PC-9 (cell line): Measurements from ENCODE around the gene AP4S1. TPM values are rescaled to one million over a fixed set of nuclear protein-coding genes. Genes with fewer than 3 reads are reported as not detected.

Experiments used
- BruUV-seq: library from RNA; stranded (reverse); fragments of 400-500 nt; replicated peaks from 2 replicates; lab custom pipeline; 2021; lab: Mats Ljungman, UMichigan
- CTCF ChIA-PET: fragments of 300-600 bp; sonication (Branson Sonifier 250); formaldehyde crosslinking; loops from one replicate; lab custom pipeline; 2022; ENCODE audit warnings: antibody characterized with exemption; lab: Charles Lee
- POLR2A ChIA-PET: fragments of 300-600 bp; sonication (Branson Sonifier 250); formaldehyde crosslinking; loops from one replicate; lab custom pipeline; 2022; ENCODE audit warnings: antibody characterized with exemption; ENCODE audit not compliant: unreplicated experiment; lab: Charles Lee
- DNase-seq, 2 experiments: peaks; one replicate each; pipeline versions ENCODE4 v3.0.0 to v3.0.0-alpha.2; 2015 to 2022; ENCODE audit warnings: mixed read lengths in 1 of 2
- H2AFZ ChIP-seq: fragments of 200-600 bp; sonication (generic); 2 replicates; pipeline ENCODE4 v1.8.1; 2017; ENCODE audit warnings: antibody characterized with exemption
- H3F3A ChIP-seq: fragments of 200-600 bp; sonication (generic); 2 replicates; pipeline ENCODE4 v1.8.1; 2017; ENCODE audit warnings: antibody characterized with exemption, mild to moderate bottlenecking, low read depth; ENCODE audit not compliant: insufficient read depth
- H3K27ac ChIP-seq: fragments of 200-600 bp; sonication (generic); 2 replicates; pipeline ENCODE4 v1.6.1; 2016; ENCODE audit warnings: mixed run types
- H3K27me3 ChIP-seq: fragments of 200-600 bp; sonication (generic); 2 replicates; pipeline ENCODE4 v1.6.1; 2016; ENCODE audit warnings: low read depth, mixed run types; ENCODE audit not compliant: insufficient read depth
- H3K36me3 ChIP-seq: fragments of 200-600 bp; sonication (generic); 2 replicates; pipeline ENCODE4 v1.6.1; 2016; ENCODE audit warnings: low read depth, mixed run types
- H3K4me1 ChIP-seq: fragments of 200-600 bp; sonication (generic); replicated peaks from 2 replicates; pipeline ENCODE4 v1.6.1; 2016; ENCODE audit warnings: mixed run types; ENCODE audit not compliant: insufficient read depth
- H3K4me2 ChIP-seq: fragments of 200-600 bp; sonication (generic); 2 replicates; pipeline ENCODE4 v1.6.1; 2017; ENCODE audit warnings: mixed run types
- H3K4me3 ChIP-seq: fragments of 200-600 bp; sonication (generic); 2 replicates; pipeline ENCODE4 v1.6.1; 2016; ENCODE audit warnings: mixed run types
- H3K79me2 ChIP-seq: fragments of 200-600 bp; sonication (generic); 2 replicates; pipeline ENCODE4 v1.6.1; 2017; ENCODE audit warnings: low read depth, mixed run types
- H3K9me2 ChIP-seq: fragments of 200-600 bp; sonication (generic); 2 replicates; pipeline ENCODE4 v1.8.1; 2017; ENCODE audit warnings: mild to moderate bottlenecking; ENCODE audit not compliant: insufficient read depth
- H3K9me3 ChIP-seq: fragments of 200-600 bp; sonication (generic); 2 replicates; pipeline ENCODE4 v1.8.1; 2016; ENCODE audit warnings: low read depth; ENCODE audit not compliant: insufficient read depth
- H4K20me1 ChIP-seq: fragments of 200-600 bp; sonication (generic); 2 replicates; pipeline ENCODE4 v1.8.1; 2017; ENCODE audit not compliant: insufficient read depth
- CTCF ChIP-seq: fragments of 200-600 bp; sonication (generic); conservative IDR thresholded peaks from 2 replicates; pipeline ENCODE4 v1.6.1; 2017; ENCODE audit warnings: mixed run types, antibody characterized with exemption, mild to moderate bottlenecking, moderate library complexity
- EZH2 ChIP-seq: fragments of 200-600 bp; sonication (generic); IDR thresholded peaks from 2 replicates; pipeline ENCODE4 v1.8.0; 2017; ENCODE audit warnings: antibody characterized with exemption, low read depth
- intact Hi-C: fragments of 100-400 bp; cut with micrococcal nuclease; formaldehyde crosslinking; loops from one replicate; pipeline ENCODE4 v1.10.0; 2022; ENCODE audit not compliant: unreplicated experiment
- total RNA-seq: library from RNA; stranded (reverse); gene quantifications from 2 replicates; pipeline ENCODE4 v1.2.3, GENCODE V29; 2021

Gene AP4S1
- total RNA-seq, 1 experiment from 2014 or later, result 2.8 TPM

- ChIA-PET POLR2A (no interaction called here), CTCF (interaction anchor here (0.6 kb wide), 1 partner anchor 47 kb away, joined by 4 read pairs; no protein-coding TSS in a partner anchor)
- intact Hi-C loops, result no loop called here
- H3K36me3 ChIP-seq, result no peaks in the 10 kb centered on the region
- H3K4me3 ChIP-seq, result no peak overlapping the region
- no peak overlapping the region for H3K4me2 ChIP-seq
- no peak for DNase-seq
- no peaks in the 10 kb centered on the region for H4K20me1 ChIP-seq
- no peaks in the 10 kb centered on the region for H3K79me2 ChIP-seq
- no peaks in the 10 kb centered on the region for H3K9me3 ChIP-seq
- H3K4me1 ChIP-seq, result 0 out of 2 replicates have a peak, but pooled peaks cover 7% of the 10 kb centered on the region
- no TSS peak for BruUV-seq
- no peaks in the 10 kb centered on the region for H3K9me2 ChIP-seq
- no peaks in the 10 kb centered on the region for H3F3A ChIP-seq
- H3K27me3 ChIP-seq, result no peaks in the 10 kb centered on the region
- no peak overlapping the region for H3K27ac ChIP-seq
- no peak overlapping the region for H2AFZ ChIP-seq
- no peak for TF ChIP-seq CTCF
- no peak for TF ChIP-seq EZH2
These were observed 53.3 kb downstream of the AP4S1 start for GRCh38 chr14:31078766-31079165.

- Histone ChIP-seq H3K9me3 (no peaks in the 10 kb centered on the region), H3K4me2 (no peak overlapping the region), H3K4me3 (no peak overlapping the region), H3K9me2 (no peaks in the 10 kb centered on the region), H3K79me2 (no peaks in the 10 kb centered on the region), H2AFZ (no peak overlapping the region), H3K4me1 (0 out of 2 replicates have a peak, but pooled peaks cover 7% of the 10 kb centered on the region), H3K27ac (no peak overlapping the region), H4K20me1 (no peaks in the 10 kb centered on the region), H3K36me3 (no peaks in the 10 kb centered on the region), H3K27me3 (no peaks in the 10 kb centered on the region), H3F3A (no peaks in the 10 kb centered on the region)
- ChIA-PET CTCF (no interaction called here), POLR2A (no interaction called here)
- DNase-seq, result peak; percentile 6 to 45
- no peak for TF ChIP-seq CTCF
- no peak for TF ChIP-seq EZH2
- intact Hi-C loops, result loop anchor here (5.0 kb wide), 1 partner anchor 53 kb away; the partner anchor contains the start of genes AP4S1 and STRN3
- BruUV-seq, result no TSS peak
These were observed 54.6 kb downstream of the AP4S1 start for GRCh38 chr14:31080056-31080455.

- Histone ChIP-seq H3K27ac (no peak overlapping the region), H2AFZ (no peak overlapping the region), H3K4me3 (no peak overlapping the region), H4K20me1 (no peaks in the 10 kb centered on the region), H3K36me3 (no peaks in the 10 kb centered on the region), H3K9me3 (no peaks in the 10 kb centered on the region), H3F3A (no peaks in the 10 kb centered on the region), H3K79me2 (no peaks in the 10 kb centered on the region), H3K4me1 (0 out of 2 replicates have a peak, but pooled peaks cover 7% of the 10 kb centered on the region), H3K9me2 (no peaks in the 10 kb centered on the region), H3K27me3 (no peaks in the 10 kb centered on the region), H3K4me2 (no peak overlapping the region)
- ChIA-PET CTCF (interaction anchor here (0.6 kb wide), 1 partner anchor 1542 kb away, joined by 3 read pairs; no protein-coding TSS in a partner anchor), POLR2A (no interaction called here)
- no TSS peak for BruUV-seq
- DNase-seq, result no peak
- intact Hi-C loops, result loop anchor here (5.0 kb wide), 1 partner anchor 53 kb away; the partner anchor contains the start of genes AP4S1 and STRN3
- TF ChIP-seq CTCF (no peak), EZH2 (no peak)
These were observed 55.0 kb downstream of the AP4S1 start for GRCh38 chr14:31080484-31080883.
